PFSK-1 (cell line): ENCODE data around the gene PANK2. TPM values are rescaled to one million over a fixed set of nuclear protein-coding genes. Genes with fewer than 3 reads are reported as not detected.

Experiments used
- FOXP2 ChIP-seq: optimal IDR thresholded peaks from 2 replicates; pipeline ENCODE3; 2011; ENCODE audit warnings: borderline replicate concordance, control low read depth, inconsistent platforms; ENCODE audit not compliant: insufficient read depth; ENCODE audit errors: extremely low read length, extremely low read depth
- POLR2AphosphoS5 ChIP-seq: IDR thresholded peaks from 2 replicates; pipeline ENCODE4 v1.6.1; 2012; ENCODE audit warnings: low read depth, mild to moderate bottlenecking, control low read depth, low read length, moderate library complexity
- REST ChIP-seq, 2 experiments: IDR thresholded peaks; 2 replicates each; pipeline versions ENCODE4 v1.6.1 to v1.8.0; 2011 to 2012; ENCODE audit warnings: low read depth in 2 of 2, low read length in 2 of 2, control low read depth in 1 of 2, inconsistent platforms in 1 of 2, mild to moderate bottlenecking in 1 of 2, moderate library complexity in 1 of 2; ENCODE audit not compliant: insufficient read depth in 1 of 2
- SIN3A ChIP-seq: IDR thresholded peaks from 2 replicates; pipeline ENCODE4 v1.6.1; 2012; ENCODE audit warnings: mild to moderate bottlenecking, low read length, moderate library complexity, borderline replicate concordance; ENCODE audit not compliant: insufficient read depth
- TAF1 ChIP-seq: IDR thresholded peaks from 2 replicates; pipeline ENCODE4 v1.6.1; 2012; ENCODE audit warnings: low read length, control low read depth, borderline replicate concordance; ENCODE audit not compliant: insufficient read depth
- polyA plus RNA-seq: library from polyadenylated mRNA; unstranded; fragments of >200 nt; gene quantifications from one replicate; pipeline ENCODE4 v1.2.1, GENCODE V29; 2012; ENCODE audit warnings: low read depth, missing spikeins; ENCODE audit not compliant: insufficient read length

The PANK2 gene
- 46.4 TPM for polyA plus RNA-seq

- TF ChIP-seq REST (IDR thresholded peaks at IDR 0.05; ENCODE audit: insufficient read depth in 1 of 2, low read depth in 2 of 2, low read length in 2 of 2) (no peak), SIN3A (peak; percentile 11; the same call in 1 of the 2 replicates), TAF1 (no peak), POLR2AphosphoS5 (peak; percentile 84), FOXP2 (no peak)
Observed at GRCh38 chr20:3888622-3889488, at the start of gene PANK2. Gene PANK2 (plus strand): TSS chr20:3889387.

GRCh38 chr20:3842348-3842930 is 46.7 kb upstream of the PANK2 start:
- TF ChIP-seq SIN3A = no peak
- no peak for TF ChIP-seq FOXP2
- TF ChIP-seq TAF1 = no peak
- TF ChIP-seq POLR2AphosphoS5 = no peak

- TF ChIP-seq POLR2AphosphoS5 (no peak), SIN3A (no peak), TAF1 (no peak), FOXP2 (no peak), REST (IDR thresholded peaks at IDR 0.05; ENCODE audit: insufficient read depth in 1 of 2, low read depth in 2 of 2, low read length in 2 of 2) (no peak)
Observed at GRCh38 chr20:3843490-3843889, 45.7 kb upstream of the PANK2 start.

GRCh38 chr20:3846378-3846739 is 42.8 kb upstream of the PANK2 start:
- no peak for TF ChIP-seq POLR2AphosphoS5
- TF ChIP-seq REST (IDR thresholded peaks at IDR 0.05; ENCODE audit: insufficient read depth in 1 of 2, low read depth in 2 of 2, low read length in 2 of 2) = 0 out of 4 replicates have a peak, but pooled peaks of 1 of the 2 experiments have one; percentile 7

- peak; percentile 32 for TF ChIP-seq FOXP2
- no peak; the same call in 1 of the 2 replicates for TF ChIP-seq SIN3A
- TF ChIP-seq POLR2AphosphoS5 = peak; percentile 82; the same call in 1 of the 2 replicates
- TF ChIP-seq TAF1 = peak; percentile 93
- peak; percentile 0 to 41; a peak in 1 of 4 replicates for TF ChIP-seq REST (IDR thresholded peaks at IDR 0.05; ENCODE audit: insufficient read depth in 1 of 2, low read depth in 2 of 2, low read length in 2 of 2)
Observed at GRCh38 chr20:3846740-3847428, 42.3 kb upstream of the PANK2 start, which contains the start of gene MAVS. Gene MAVS (plus strand): TSS chr20:3846834. CDS start chr20:3854625, 7,791 bp downstream.
